GM13976 (cell line): ENCODE measurements around the gene DSN1.

Source experiments
- DNase-seq: peaks from one replicate; pipeline ENCODE4 v3.0.0; 2012; ENCODE audit warnings: low spot score
- CTCF ChIP-seq: IDR thresholded peaks from 2 replicates; pipeline ENCODE4 v1.5.1; 2012; ENCODE audit warnings: borderline replicate concordance, mild to moderate bottlenecking; ENCODE audit not compliant: insufficient read depth; ENCODE audit errors: extremely low read depth, missing control alignments, control extremely low read depth
- in situ Hi-C: fragments of 300-500 bp; cut with MboI; formaldehyde crosslinking; loops from one replicate; pipeline ENCODE4 v1.12.0; 2022; ENCODE audit warnings: low sequenced_read_pairs, mixed read lengths, inconsistent platforms; ENCODE audit not compliant: unreplicated experiment

The DSN1 gene

GRCh38 chr20:36796117-36796516, 22.6 kb upstream of the DSN1 start:
- in situ Hi-C loops = no loop called here
- no peak for TF ChIP-seq CTCF
- no peak for DNase-seq

- DNase-seq = no peak
- in situ Hi-C loops = no loop called here
- TF ChIP-seq CTCF = no peak
Measured at GRCh38 chr20:36795691-36796090, 22.1 kb upstream of the DSN1 start.

GRCh38 chr20:36794116-36794474, 20.5 kb upstream of the DSN1 start:
- no peak for TF ChIP-seq CTCF
- no peak for DNase-seq
- in situ Hi-C loops = no loop called here

- in situ Hi-C loops = no loop called here
- TF ChIP-seq CTCF = no peak
- DNase-seq = no peak
Measured at GRCh38 chr20:36793294-36794115, 19.9 kb upstream of the DSN1 start.

GRCh38 chr20:36792422-36792821, 18.9 kb upstream of the DSN1 start:
- TF ChIP-seq CTCF = no peak
- no peak for DNase-seq
- in situ Hi-C loops = no loop called here

GRCh38 chr20:36791862-36792261, 18.3 kb upstream of the DSN1 start:
- in situ Hi-C loops = no loop called here
- DNase-seq = no peak
- no peak for TF ChIP-seq CTCF

GRCh38 chr20:36786663-36787062, 13.1 kb upstream of the DSN1 start:
- in situ Hi-C loops = no loop called here

More at GRCh38 chr20:36786663-36787062, 13.1 kb upstream of the DSN1 start:
- DNase-seq = no peak
- no peak for TF ChIP-seq CTCF
